Measurements from ENCODE around the gene GBA2.

Gene GBA2

GRCh38 chr9:35690614-35691333 lies 58.3 kb downstream of the GBA2 start:
- DNase-seq = peak; percentile 30

GRCh38 chr9:35690294-35690613 lies 58.8 kb downstream of the GBA2 start:
- no peak for DNase-seq

GRCh38 chr9:35689542-35690293 lies 59.3 kb downstream of the GBA2 start, which contains the start of gene TPM2:
TPM2 (minus strand) TSS chr9:35689925; CDS start chr9:35689817, 108 bp downstream.
- no peak for DNase-seq

DNA sequence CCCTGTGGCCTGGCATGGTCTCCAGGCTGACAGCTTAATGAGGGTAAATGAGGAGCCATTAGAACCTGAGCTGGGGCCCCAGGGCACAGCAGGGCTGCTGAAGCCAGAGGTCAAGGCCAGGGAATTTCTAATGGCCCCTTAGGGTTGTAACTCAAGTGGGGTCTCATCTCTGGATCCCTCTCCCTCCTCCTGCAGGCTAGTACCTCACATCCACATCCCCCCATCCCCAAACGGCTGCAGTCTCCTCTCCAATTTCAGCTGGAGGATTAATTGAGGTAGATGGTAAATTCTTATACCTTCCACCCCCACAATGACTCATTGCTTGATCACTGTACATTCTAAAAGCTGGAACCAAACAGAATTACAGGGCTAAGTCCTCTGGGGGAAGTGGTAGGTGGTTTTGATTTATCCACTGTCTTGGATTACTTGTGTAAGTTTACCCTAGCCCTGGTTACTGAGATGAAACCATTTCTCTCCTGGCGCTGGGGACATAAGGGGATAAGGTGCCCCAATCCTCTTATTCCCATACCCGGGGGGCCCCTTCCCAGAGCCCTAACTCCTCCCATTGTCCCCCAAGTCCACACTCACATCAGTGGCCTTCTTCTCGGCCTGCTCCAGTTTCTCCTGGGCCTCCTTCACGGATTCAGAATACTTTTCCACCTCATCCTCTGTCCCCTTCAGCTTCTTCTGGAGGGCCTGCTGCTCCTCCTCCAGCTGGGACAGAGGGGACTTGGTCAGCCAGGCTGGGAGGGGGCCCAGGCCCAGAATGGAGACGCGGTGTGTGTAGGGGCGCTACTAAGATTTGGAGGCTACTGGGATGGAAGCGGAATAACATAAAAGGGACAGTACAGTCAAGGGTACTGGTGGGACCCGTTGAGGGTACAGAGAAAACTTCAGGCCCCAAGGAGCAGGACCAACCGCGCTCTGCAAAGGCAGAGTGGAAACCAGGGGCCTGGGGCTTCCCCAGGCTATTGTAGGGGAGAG lies 60.2 kb downstream of the GBA2 start:
- DNase-seq = no peak

- no peak for DNase-seq
Observed at GRCh38 chr9:35687972-35688557, 61.0 kb downstream of the GBA2 start.

GRCh38 chr9:35687306-35687705 lies 61.7 kb downstream of the GBA2 start:
- no peak for DNase-seq
